Calu3 (cell line): ENCODE measurements around the gene OR1F1. TPM values are rescaled to one million over a fixed set of nuclear protein-coding genes. Genes with fewer than 3 reads are reported as not detected.

Experiments used
- BruUV-seq: library from RNA; stranded (reverse); fragments of 400-500 nt; replicated peaks from 2 replicates; lab custom pipeline; 2021; lab: Mats Ljungman, UMichigan
- CTCF ChIA-PET: fragments of 300-600 bp; sonication (Branson Sonifier 250); formaldehyde crosslinking; loops from one replicate; lab custom pipeline; 2022; ENCODE audit warnings: antibody characterized with exemption; lab: Charles Lee
- DNase-seq: peaks from one replicate; pipeline ENCODE4 v3.0.0; 2022
- H3K27ac Mint-ChIP-seq: one replicate; pipeline ENCODE4 v1.8.0; 2022; ENCODE audit warnings: mixed read lengths; ENCODE audit not compliant: unreplicated experiment
- H3K27me3 Mint-ChIP-seq: one replicate; pipeline ENCODE4 v1.8.0; 2022; ENCODE audit warnings: mixed read lengths; ENCODE audit not compliant: unreplicated experiment
- H3K36me3 Mint-ChIP-seq: one replicate; pipeline ENCODE4 v1.8.0; 2022; ENCODE audit warnings: mild to moderate bottlenecking, moderate library complexity, mixed read lengths; ENCODE audit not compliant: insufficient read depth, unreplicated experiment
- H3K4me1 Mint-ChIP-seq: one replicate; pipeline ENCODE4 v1.8.0; 2022; ENCODE audit warnings: mild to moderate bottlenecking, low read depth, mixed read lengths; ENCODE audit not compliant: unreplicated experiment
- H3K4me3 Mint-ChIP-seq: one replicate; pipeline ENCODE4 v1.8.0; 2022; ENCODE audit warnings: mild to moderate bottlenecking, low read depth, moderate library complexity, mixed read lengths; ENCODE audit not compliant: unreplicated experiment
- H3K9me3 Mint-ChIP-seq: one replicate; pipeline ENCODE4 v1.8.0; 2022; ENCODE audit warnings: low read depth, mixed read lengths; ENCODE audit not compliant: unreplicated experiment
- CTCF ChIP-seq: fragments of 200-600 bp; IDR thresholded peaks from one replicate; pipeline ENCODE4 v1.8.0; 2022; ENCODE audit warnings: antibody characterized with exemption; ENCODE audit not compliant: unreplicated experiment
- intact Hi-C: fragments of 100-400 bp; cut with micrococcal nuclease; formaldehyde crosslinking; loops from one replicate; pipeline ENCODE4 v1.10.0; 2022; ENCODE audit not compliant: unreplicated experiment
- total RNA-seq: library from RNA; stranded (reverse); gene quantifications from 2 replicates; pipeline ENCODE4 v1.2.3, GENCODE V29; 2022

OR1F1 gene
- total RNA-seq, 1 experiment from 2014 or later = 0.40 TPM

- intact Hi-C loops = no loop called here
- no peak overlapping the region for H3K4me3 Mint-ChIP-seq
- H3K9me3 Mint-ChIP-seq = peaks cover 7% of the 10 kb centered on the region
- no TSS peak for BruUV-seq
- CTCF ChIA-PET = interaction anchor here (0.7 kb wide), 1 partner anchor 1187 kb away, joined by 4 read pairs; no protein-coding TSS in a partner anchor
- TF ChIP-seq CTCF = no peak
- no peaks in the 10 kb centered on the region for H3K4me1 Mint-ChIP-seq
- no peak for DNase-seq
- peaks cover 70% of the 10 kb centered on the region for H3K27me3 Mint-ChIP-seq
- no peak overlapping the region for H3K27ac Mint-ChIP-seq
- no peaks in the 10 kb centered on the region for H3K36me3 Mint-ChIP-seq
Observed at GRCh38 chr16:3215601-3216262, 27.7 kb downstream of the OR1F1 start.

DNA sequence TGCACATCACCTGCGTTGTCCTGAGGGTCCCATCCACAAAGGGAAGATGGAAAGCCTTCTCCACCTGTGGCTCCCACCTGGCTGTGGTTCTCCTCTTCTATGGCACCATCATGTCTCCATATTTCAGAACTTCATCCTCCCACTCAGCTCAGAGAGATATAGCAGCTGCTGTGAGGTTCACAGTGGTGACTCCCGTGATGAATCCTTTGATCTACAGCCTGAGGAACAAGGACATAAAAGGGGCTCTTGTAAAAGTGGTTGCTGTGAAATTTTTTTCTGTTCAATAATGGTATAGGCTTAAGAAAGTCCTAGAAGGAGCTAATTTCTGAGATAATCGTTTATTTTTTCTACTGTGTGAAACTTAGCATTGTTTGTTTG is 28.2 kb downstream of the OR1F1 start:
- Mint-ChIP-seq H3K27me3 (peaks cover 65% of the 10 kb centered on the region), H3K4me1 (no peaks in the 10 kb centered on the region), H3K9me3 (peaks cover 6% of the 10 kb centered on the region), H3K36me3 (no peaks in the 10 kb centered on the region), H3K4me3 (no peak overlapping the region), H3K27ac (no peak overlapping the region)
- intact Hi-C loops = no loop called here
- TF ChIP-seq CTCF = no peak
- CTCF ChIA-PET = interaction anchor here (0.7 kb wide), 1 partner anchor 1186 kb away, joined by 4 read pairs; no protein-coding TSS in a partner anchor
- no peak for DNase-seq
- no TSS peak for BruUV-seq

- Mint-ChIP-seq H3K27ac (no peak overlapping the region), H3K4me3 (no peak overlapping the region), H3K27me3 (peaks cover 22% of the 10 kb centered on the region), H3K9me3 (peaks cover 15% of the 10 kb centered on the region), H3K4me1 (no peaks in the 10 kb centered on the region), H3K36me3 (peaks cover 35% of the 10 kb centered on the region)
- BruUV-seq = no TSS peak
- intact Hi-C loops = no loop called here
- no peak for DNase-seq
- CTCF ChIA-PET = no interaction called here
- no peak for TF ChIP-seq CTCF
Observed at GRCh38 chr16:3220839-3221238, 32.8 kb downstream of the OR1F1 start.

GRCh38 chr16:3223913-3224515 is 36.0 kb downstream of the OR1F1 start:
- intact Hi-C loops = no loop called here
- Mint-ChIP-seq H3K9me3 (peaks cover 21% of the 10 kb centered on the region), H3K4me1 (no peaks in the 10 kb centered on the region), H3K27me3 (no peaks in the 10 kb centered on the region), H3K27ac (peak overlapping the region; percentile 30), H3K36me3 (peaks cover 62% of the 10 kb centered on the region), H3K4me3 (no peak overlapping the region)
- no peak for TF ChIP-seq CTCF
- BruUV-seq = no TSS peak
- DNase-seq = no peak
- CTCF ChIA-PET = interaction anchor here (0.6 kb wide), 1 partner anchor 63 kb away, joined by 3 read pairs; no protein-coding TSS in a partner anchor
